SK-N-SH (cell line): ENCODE measurements around the gene EPB41L3. TPM values are rescaled to one million over a fixed set of nuclear protein-coding genes. Genes with fewer than 3 reads are reported as not detected.

Source experiments
- CTCF ChIA-PET: fragments of 300-600, 350-600 bp; formaldehyde crosslinking; extraction: SDS; loops from one replicate; lab custom pipeline; 2021; lab: Yijun Ruan, JAX
- POLR2A ChIA-PET: fragments of 350-600 bp; sonication (Branson Sonifier 250); formaldehyde crosslinking; extraction: SDS; loops from one replicate; lab custom pipeline; 2020; ENCODE audit warnings: antibody characterized with exemption, inconsistent platforms; lab: Yijun Ruan, JAX
- DNase-seq: peaks from one replicate; pipeline ENCODE4 v3.0.0; 2012
- H2AFZ ChIP-seq: fragments of 200-600 bp; sonication (generic); 2 replicates; pipeline ENCODE4 v1.8.1; 2016; ENCODE audit warnings: antibody characterized with exemption, mild to moderate bottlenecking, low read depth
- H3F3A ChIP-seq: fragments of 200-600 bp; sonication (generic); replicated peaks from 2 replicates; pipeline ENCODE3; 2016; ENCODE audit warnings: antibody characterized with exemption, mild to moderate bottlenecking; ENCODE audit not compliant: insufficient read depth
- H3K27ac ChIP-seq, 2 experiments: fragments of 200-500 bp in 1 of 2; fragments of 200-600 bp in 1 of 2; sonication (Bioruptor generic) in 1 of 2; sonication (generic), shearing (Covaris generic) in 1 of 2; 2 replicates each; pipeline versions ENCODE4 v1.5.1 to v1.6.1; 2014 to 2016; ENCODE audit warnings: low read depth in 2 of 2, inconsistent platforms in 1 of 2, low read length in 1 of 2, mild to moderate bottlenecking in 1 of 2, mixed read lengths in 1 of 2
- H3K27me3 ChIP-seq: fragments of 200-600 bp; sonication (generic), shearing (Covaris generic); 2 replicates; pipeline ENCODE4 v1.6.1; 2016; ENCODE audit warnings: mixed run types; ENCODE audit not compliant: insufficient read depth
- H3K36me3 ChIP-seq, 2 experiments: fragments of 200-500 bp in 1 of 2; fragments of 200-600 bp in 1 of 2; sonication (Bioruptor generic) in 1 of 2; sonication (generic) in 1 of 2; replicated peaks in 1 of 2; 2 replicates each; pipeline versions ENCODE3 to v1.5.1; 2014 to 2016; ENCODE audit warnings: low read length in 1 of 2, mild to moderate bottlenecking in 1 of 2; ENCODE audit not compliant: insufficient read depth in 2 of 2, control insufficient read depth in 1 of 2
- H3K4me1 ChIP-seq, 2 experiments: fragments of 200-500 bp in 1 of 2; fragments of 200-600 bp in 1 of 2; sonication (Bioruptor generic) in 1 of 2; sonication (generic), shearing (Covaris generic) in 1 of 2; 2 replicates each; pipeline versions ENCODE4 v1.5.1 to v1.6.1; 2014 to 2016; ENCODE audit warnings: low read depth in 1 of 2, low read length in 1 of 2, mixed run types in 1 of 2; ENCODE audit not compliant: insufficient read depth in 2 of 2, control insufficient read depth in 1 of 2
- H3K4me2 ChIP-seq: fragments of 200-600 bp; sonication (generic), shearing (Covaris generic); 2 replicates; pipeline ENCODE4 v1.6.1; 2017; ENCODE audit warnings: mixed run types
- H3K4me3 ChIP-seq, 2 experiments: fragments of 200-500 bp in 1 of 2; fragments of 200-600 bp in 1 of 2; sonication (Bioruptor generic) in 1 of 2; sonication (generic), shearing (Covaris generic) in 1 of 2; 2 replicates each; pipeline versions ENCODE4 v1.5.1 to v1.8.1; 2014 to 2016; ENCODE audit warnings: low read depth in 2 of 2, inconsistent platforms in 1 of 2, low read length in 1 of 2, mild to moderate bottlenecking in 1 of 2, mixed read lengths in 1 of 2, moderate library complexity in 1 of 2
- H3K79me2 ChIP-seq: fragments of 200-600 bp; sonication (generic); 2 replicates; pipeline ENCODE4 v1.8.1; 2017; ENCODE audit warnings: mild to moderate bottlenecking; ENCODE audit not compliant: insufficient read depth
- H3K9ac ChIP-seq: fragments of 200-600 bp; sonication (generic); 2 replicates; pipeline ENCODE4 v1.6.1; 2017; ENCODE audit warnings: mixed run types
- H3K9me2 ChIP-seq: fragments of 200-600 bp; sonication (generic); 2 replicates; pipeline ENCODE4 v1.6.1; 2017; ENCODE audit warnings: mixed run types
- H3K9me3 ChIP-seq: fragments of 200-600 bp; sonication (generic); 2 replicates; pipeline ENCODE4 v1.6.1; 2017; ENCODE audit warnings: mixed run types, mild to moderate bottlenecking, moderate library complexity
- H4K20me1 ChIP-seq: fragments of 200-600 bp; sonication (generic); 2 replicates; pipeline ENCODE4 v1.6.1; 2017; ENCODE audit warnings: mild to moderate bottlenecking, mixed run types; ENCODE audit not compliant: insufficient read depth
- ELF1 ChIP-seq: IDR thresholded peaks from 2 replicates; pipeline ENCODE4 v1.4.0; 2012
- FOSL2 ChIP-seq: IDR thresholded peaks from 2 replicates; pipeline ENCODE4 v1.4.0; 2012; ENCODE audit warnings: low read depth, mild to moderate bottlenecking, moderate library complexity, borderline replicate concordance
- FOXJ3 ChIP-seq: sonication (generic); formaldehyde crosslinking; IDR thresholded peaks from 2 replicates; pipeline ENCODE4 v1.5.1; 2020; ENCODE audit warnings: mild to moderate bottlenecking, missing genetic modification reagents
- FOXM1 ChIP-seq: IDR thresholded peaks from 2 replicates; pipeline ENCODE4 v1.4.0; 2012; ENCODE audit warnings: low read depth, mild to moderate bottlenecking
- MAX ChIP-seq: IDR thresholded peaks from 2 replicates; pipeline ENCODE4 v1.4.0; 2012; ENCODE audit warnings: low read depth
- MEF2A ChIP-seq: IDR thresholded peaks from 2 replicates; pipeline ENCODE4 v1.4.0; 2012; ENCODE audit warnings: low read depth, borderline replicate concordance
- NFIC ChIP-seq: IDR thresholded peaks from 2 replicates; pipeline ENCODE4 v1.4.0; 2012; ENCODE audit warnings: borderline replicate concordance
- RCOR1 ChIP-seq: fragments of 150-350 bp; IDR thresholded peaks from 2 replicates; pipeline ENCODE4 v1.6.1; 2017; ENCODE audit warnings: antibody characterized with exemption, low read length
- RFX5 ChIP-seq: IDR thresholded peaks from 2 replicates; pipeline ENCODE4 v1.6.1; 2012; ENCODE audit warnings: mild to moderate bottlenecking, improper control_type of control experiment, low read length
- RXRA ChIP-seq: IDR thresholded peaks from 2 replicates; pipeline ENCODE4 v1.4.0; 2012; ENCODE audit warnings: low read depth, mild to moderate bottlenecking, borderline replicate concordance
- TEAD4 ChIP-seq: IDR thresholded peaks from 2 replicates; pipeline ENCODE4 v1.4.0; 2012; ENCODE audit warnings: mild to moderate bottlenecking, borderline replicate concordance; ENCODE audit not compliant: insufficient read depth
- USF1 ChIP-seq: IDR thresholded peaks from 2 replicates; pipeline ENCODE4 v1.4.0; 2012; ENCODE audit warnings: low read depth, borderline replicate concordance
- USF2 ChIP-seq: fragments of 150-350 bp; IDR thresholded peaks from 2 replicates; pipeline ENCODE4 v1.6.1; 2017; ENCODE audit warnings: antibody characterized with exemption, low read length, low read depth, borderline replicate concordance
- WGBS: methylation state at CpG from one replicate; pipeline ENCODE4 v1.1.6; 2017; ENCODE audit warnings: low lambda C conversion rate; 5-methylcytosine and 5-hydroxymethylcytosine counted together
- polyA plus RNA-seq, 3 experiments: library from polyadenylated mRNA; depleted of rRNA; stranded (reverse); fragments of >200 nt; gene quantifications; 2 replicates each; pipeline ENCODE4 v1.2.3, GENCODE V29; 2012
- TF ChIP-seq, protein P1 (sequence below): IDR thresholded peaks from 2 replicates; pipeline ENCODE4 v1.4.0; 2012; ENCODE audit warnings: low read depth, borderline replicate concordance
- TF ChIP-seq, protein P2 (sequence below): fragments of 200-600 bp; sonication (generic); IDR thresholded peaks from 2 replicates; pipeline ENCODE4 v1.6.1; 2017; ENCODE audit warnings: antibody characterized with exemption, mild to moderate bottlenecking, moderate library complexity
- TF ChIP-seq, protein P3 (sequence below): fragments of 150-350 bp; IDR thresholded peaks from 2 replicates; pipeline ENCODE4 v1.6.1; 2016; ENCODE audit warnings: mild to moderate bottlenecking, low read depth, low read length
- TF ChIP-seq, protein P4 (sequence below): IDR thresholded peaks from 2 replicates; pipeline ENCODE4; 2012

The EPB41L3 gene
- polyA plus RNA-seq, 1 of the 3 experiments (the other 2 are of a cell fraction), result 0.15 TPM

DNA sequence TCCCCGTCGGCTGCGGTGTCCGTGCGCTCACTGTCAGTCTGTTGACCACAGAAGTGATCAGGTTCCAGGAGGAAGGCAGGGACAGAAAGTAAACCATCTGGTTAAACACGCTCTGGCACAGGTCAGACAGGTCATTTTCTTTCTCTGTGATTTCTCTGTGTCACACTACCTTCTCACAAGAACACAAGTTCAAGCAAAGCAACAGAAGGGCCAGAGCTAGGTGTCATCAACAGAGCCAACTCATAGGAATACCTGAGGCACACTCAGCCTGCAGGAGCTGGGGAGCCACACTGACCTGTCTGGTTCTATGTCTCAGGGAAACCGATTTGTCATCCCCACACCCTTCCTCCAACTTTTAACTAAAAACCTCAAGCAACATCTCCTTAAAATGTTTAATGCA, 133.2 kb downstream of the EPB41L3 start:
- CTCF ChIA-PET, result no interaction called here
- 77% methylated on average over 7 of the region's 7 CpGs for WGBS
- no peaks in the 10 kb centered on the region for H3K9me3 ChIP-seq
- no peaks in the 10 kb centered on the region for H3F3A ChIP-seq
- no peaks in the 10 kb centered on the region for H3K9me2 ChIP-seq
- POLR2A ChIA-PET, result no interaction called here
- H3K27me3 ChIP-seq, result no peaks in the 10 kb centered on the region
- H3K4me1 ChIP-seq, result peaks cover 0 to 8% of the 10 kb centered on the region in 2 experiments; a peak in 2 of 4 replicates
- no peak overlapping the region for H3K4me3 ChIP-seq
- H4K20me1 ChIP-seq, result no peaks in the 10 kb centered on the region
- no peak overlapping the region for H3K9ac ChIP-seq
- H3K27ac ChIP-seq, result no peak overlapping the region
- H3K4me2 ChIP-seq, result no peak overlapping the region
- H2AFZ ChIP-seq, result no peak overlapping the region
- TF ChIP-seq, protein P1, sequence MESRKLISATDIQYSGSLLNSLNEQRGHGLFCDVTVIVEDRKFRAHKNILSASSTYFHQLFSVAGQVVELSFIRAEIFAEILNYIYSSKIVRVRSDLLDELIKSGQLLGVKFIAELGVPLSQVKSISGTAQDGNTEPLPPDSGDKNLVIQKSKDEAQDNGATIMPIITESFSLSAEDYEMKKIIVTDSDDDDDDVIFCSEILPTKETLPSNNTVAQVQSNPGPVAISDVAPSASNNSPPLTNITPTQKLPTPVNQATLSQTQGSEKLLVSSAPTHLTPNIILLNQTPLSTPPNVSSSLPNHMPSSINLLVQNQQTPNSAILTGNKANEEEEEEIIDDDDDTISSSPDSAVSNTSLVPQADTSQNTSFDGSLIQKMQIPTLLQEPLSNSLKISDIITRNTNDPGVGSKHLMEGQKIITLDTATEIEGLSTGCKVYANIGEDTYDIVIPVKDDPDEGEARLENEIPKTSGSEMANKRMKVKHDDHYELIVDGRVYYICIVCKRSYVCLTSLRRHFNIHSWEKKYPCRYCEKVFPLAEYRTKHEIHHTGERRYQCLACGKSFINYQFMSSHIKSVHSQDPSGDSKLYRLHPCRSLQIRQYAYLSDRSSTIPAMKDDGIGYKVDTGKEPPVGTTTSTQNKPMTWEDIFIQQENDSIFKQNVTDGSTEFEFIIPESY, result no peak
- no peak for TF ChIP-seq USF1
- H3K79me2 ChIP-seq, result no peaks in the 10 kb centered on the region
- no peaks in the 10 kb centered on the region for H3K36me3 ChIP-seq
- DNase-seq, result no peak

GRCh38 chr18:5398269-5398668, 145.5 kb downstream of the EPB41L3 start:
- Histone ChIP-seq H3K27ac (no peak overlapping the region), H3K9me2 (no peaks in the 10 kb centered on the region), H3F3A (no peaks in the 10 kb centered on the region), H3K4me3 (no peak overlapping the region), H3K36me3 (no peaks in the 10 kb centered on the region), H3K4me1 (no peaks in the 10 kb centered on the region), H3K27me3 (no peaks in the 10 kb centered on the region; the same call in 1 of the 2 replicates), H3K9me3 (no peaks in the 10 kb centered on the region), H3K79me2 (no peaks in the 10 kb centered on the region), H4K20me1 (no peaks in the 10 kb centered on the region), H3K9ac (no peak overlapping the region), H2AFZ (no peak overlapping the region), H3K4me2 (no peak overlapping the region)
- WGBS, result 39% methylated on average over 7 of the region's 8 CpGs
- CTCF ChIA-PET, result interaction anchor here (0.5 to 1.7 kb wide), 2 partner anchors 22 to 301 kb away, joined by 3 read pairs; no protein-coding TSS in a partner anchor
- DNase-seq, result no peak
- POLR2A ChIA-PET, result no interaction called here
- TF ChIP-seq FOXJ3 (CRISPR knock-in tag), result no peak
- TF ChIP-seq, protein P2, sequence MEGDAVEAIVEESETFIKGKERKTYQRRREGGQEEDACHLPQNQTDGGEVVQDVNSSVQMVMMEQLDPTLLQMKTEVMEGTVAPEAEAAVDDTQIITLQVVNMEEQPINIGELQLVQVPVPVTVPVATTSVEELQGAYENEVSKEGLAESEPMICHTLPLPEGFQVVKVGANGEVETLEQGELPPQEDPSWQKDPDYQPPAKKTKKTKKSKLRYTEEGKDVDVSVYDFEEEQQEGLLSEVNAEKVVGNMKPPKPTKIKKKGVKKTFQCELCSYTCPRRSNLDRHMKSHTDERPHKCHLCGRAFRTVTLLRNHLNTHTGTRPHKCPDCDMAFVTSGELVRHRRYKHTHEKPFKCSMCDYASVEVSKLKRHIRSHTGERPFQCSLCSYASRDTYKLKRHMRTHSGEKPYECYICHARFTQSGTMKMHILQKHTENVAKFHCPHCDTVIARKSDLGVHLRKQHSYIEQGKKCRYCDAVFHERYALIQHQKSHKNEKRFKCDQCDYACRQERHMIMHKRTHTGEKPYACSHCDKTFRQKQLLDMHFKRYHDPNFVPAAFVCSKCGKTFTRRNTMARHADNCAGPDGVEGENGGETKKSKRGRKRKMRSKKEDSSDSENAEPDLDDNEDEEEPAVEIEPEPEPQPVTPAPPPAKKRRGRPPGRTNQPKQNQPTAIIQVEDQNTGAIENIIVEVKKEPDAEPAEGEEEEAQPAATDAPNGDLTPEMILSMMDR, result no peak
- TF ChIP-seq, protein P3, sequence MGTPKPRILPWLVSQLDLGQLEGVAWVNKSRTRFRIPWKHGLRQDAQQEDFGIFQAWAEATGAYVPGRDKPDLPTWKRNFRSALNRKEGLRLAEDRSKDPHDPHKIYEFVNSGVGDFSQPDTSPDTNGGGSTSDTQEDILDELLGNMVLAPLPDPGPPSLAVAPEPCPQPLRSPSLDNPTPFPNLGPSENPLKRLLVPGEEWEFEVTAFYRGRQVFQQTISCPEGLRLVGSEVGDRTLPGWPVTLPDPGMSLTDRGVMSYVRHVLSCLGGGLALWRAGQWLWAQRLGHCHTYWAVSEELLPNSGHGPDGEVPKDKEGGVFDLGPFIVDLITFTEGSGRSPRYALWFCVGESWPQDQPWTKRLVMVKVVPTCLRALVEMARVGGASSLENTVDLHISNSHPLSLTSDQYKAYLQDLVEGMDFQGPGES, result no peak
- no peak for TF ChIP-seq FOXM1
- TF ChIP-seq NFIC, result no peak
- TF ChIP-seq USF2, result no peak
- TF ChIP-seq, protein P4, sequence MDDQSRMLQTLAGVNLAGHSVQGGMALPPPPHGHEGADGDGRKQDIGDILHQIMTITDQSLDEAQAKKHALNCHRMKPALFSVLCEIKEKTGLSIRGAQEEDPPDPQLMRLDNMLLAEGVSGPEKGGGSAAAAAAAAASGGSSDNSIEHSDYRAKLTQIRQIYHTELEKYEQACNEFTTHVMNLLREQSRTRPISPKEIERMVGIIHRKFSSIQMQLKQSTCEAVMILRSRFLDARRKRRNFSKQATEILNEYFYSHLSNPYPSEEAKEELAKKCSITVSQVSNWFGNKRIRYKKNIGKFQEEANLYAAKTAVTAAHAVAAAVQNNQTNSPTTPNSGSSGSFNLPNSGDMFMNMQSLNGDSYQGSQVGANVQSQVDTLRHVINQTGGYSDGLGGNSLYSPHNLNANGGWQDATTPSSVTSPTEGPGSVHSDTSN, result no peak
- TF ChIP-seq RCOR1, result no peak
- TF ChIP-seq, protein P1, result no peak
- no peak for TF ChIP-seq RXRA
- TF ChIP-seq MEF2A, result no peak
- no peak for TF ChIP-seq TEAD4
- no peak for TF ChIP-seq ELF1
- TF ChIP-seq RFX5, result no peak
- no peak for TF ChIP-seq MAX
- TF ChIP-seq FOSL2, result no peak
- TF ChIP-seq, all 33 proteins: peak for 0
